Karpas-422 (cell line): ENCODE results near the gene UCP1. TPM values are rescaled to one million over a fixed set of nuclear protein-coding genes. Genes with fewer than 3 reads are reported as not detected.
"Not testable (repeated sequence)": the region's sequence is repeated elsewhere in the genome, so short reads cannot be mapped to it uniquely, and the experiment has no call there.

Experiments used
- DNase-seq: peaks from one replicate; pipeline ENCODE4 v3.0.0-alpha.2; 2015
- H2AFZ ChIP-seq: fragments of 200-600 bp; sonication (generic); 2 replicates; pipeline ENCODE4 v1.6.1; 2014; ENCODE audit warnings: antibody characterized with exemption, low read length, mixed read lengths
- H3K27ac ChIP-seq: fragments of 200-600 bp; sonication (generic); 2 replicates; pipeline ENCODE4 v1.5.1; 2014; ENCODE audit warnings: mild to moderate bottlenecking, low read length, moderate library complexity
- H3K27me3 ChIP-seq: fragments of 200-600 bp; sonication (generic); 2 replicates; pipeline ENCODE4 v1.6.1; 2014; ENCODE audit warnings: low read length, mixed read lengths
- H3K36me3 ChIP-seq: fragments of 200-600 bp; sonication (generic); 2 replicates; pipeline ENCODE4 v1.6.1; 2014; ENCODE audit warnings: low read length, mixed read lengths; ENCODE audit not compliant: insufficient read depth
- H3K4me1 ChIP-seq: fragments of 200-600 bp; sonication (generic); 2 replicates; pipeline ENCODE4 v1.6.1; 2014; ENCODE audit warnings: mild to moderate bottlenecking, low read length, mixed read lengths
- H3K4me2 ChIP-seq: fragments of 200-600 bp; sonication (generic); 2 replicates; pipeline ENCODE4 v1.6.1; 2014; ENCODE audit warnings: low read length, low read depth, mild to moderate bottlenecking; ENCODE audit not compliant: poor library complexity, severe bottlenecking
- H3K4me3 ChIP-seq: fragments of 200-600 bp; sonication (generic); 2 replicates; pipeline ENCODE4 v1.5.1; 2014; ENCODE audit warnings: mild to moderate bottlenecking, antibody characterized with exemption, low read length, mixed read lengths
- H3K79me2 ChIP-seq: fragments of 200-600 bp; sonication (generic); 2 replicates; pipeline ENCODE4 v1.6.1; 2014; ENCODE audit warnings: mild to moderate bottlenecking, low read length, mixed read lengths
- H3K9ac ChIP-seq: fragments of 200-600 bp; sonication (generic); 2 replicates; pipeline ENCODE4 v1.6.0; 2014; ENCODE audit warnings: low read length
- H3K9me2 ChIP-seq: fragments of 200-600 bp; sonication (generic), shearing (Covaris generic); replicated peaks from 2 replicates; pipeline ENCODE4 v1.6.0; 2014; ENCODE audit warnings: mild to moderate bottlenecking, low read length, moderate library complexity; ENCODE audit not compliant: insufficient read depth
- H3K9me3 ChIP-seq: fragments of 300-700, 200-600 bp; sonication (generic); 2 replicates; pipeline ENCODE4 v1.6.1; 2014; ENCODE audit warnings: low read length, mixed read lengths
- H4K20me1 ChIP-seq: fragments of 200-600 bp; sonication (generic); 2 replicates; pipeline ENCODE4 v1.6.1; 2014; ENCODE audit warnings: mild to moderate bottlenecking, antibody characterized with exemption, low read length, low read depth; ENCODE audit not compliant: insufficient read depth
- small RNA-seq: library from RNA; depleted of rRNA; stranded (forward); fragments of <200 nt; gene quantifications from one replicate; pipeline ENCODE3, GENCODE V24; 2014
- total RNA-seq: library from RNA; depleted of rRNA; stranded (reverse); fragments of >200 nt; shearing (Covaris generic); gene quantifications from 2 replicates; pipeline ENCODE4 v1.2.3, GENCODE V29; 2014; ENCODE audit warnings: low replicate concordance; rRNA removed

Gene UCP1
- total RNA-seq, 1 experiment from 2014 or later = not detected

- Histone ChIP-seq H3K9me3 (no peaks in the 10 kb centered on the region), H3K27ac (no peak overlapping the region), H3K9me2 (0 out of 2 replicates have a peak, but pooled peaks cover 5% of the 10 kb centered on the region)
These were observed 45.3 kb downstream of the UCP1 start for GRCh38 chr4:140523370-140523856.

GRCh38 chr4:140515423-140515822 lies 53.3 kb downstream of the UCP1 start:
- H3K36me3 ChIP-seq = no peaks in the 10 kb centered on the region

More at GRCh38 chr4:140523370-140523856, 45.3 kb downstream of the UCP1 start:
- Histone ChIP-seq H3K4me2 (peak overlapping the region; percentile 64), H4K20me1 (no peaks in the 10 kb centered on the region), H3K4me1 (peaks cover 18% of the 10 kb centered on the region), H3K27me3 (no peaks in the 10 kb centered on the region), H3K36me3 (peaks cover 20% of the 10 kb centered on the region), H3K4me3 (peak overlapping the region; percentile 43), H3K9ac (0 out of 2 replicates have a peak overlapping the region, but pooled peaks have one; percentile 23), H2AFZ (peak overlapping the region; percentile 86), H3K79me2 (peaks cover 32% of the 10 kb centered on the region)
- no peak for DNase-seq

GRCh38 chr4:140513765-140514164 lies 55.0 kb downstream of the UCP1 start:
- not testable (repeated sequence) for H3K9me2 ChIP-seq, H3K4me2 ChIP-seq, H4K20me1 ChIP-seq, DNase-seq, H3K27ac ChIP-seq, H3K27me3 ChIP-seq, H3K4me1 ChIP-seq, H3K9me3 ChIP-seq, H3K4me3 ChIP-seq, H3K36me3 ChIP-seq, H2AFZ ChIP-seq, H3K9ac ChIP-seq, H3K79me2 ChIP-seq

More at GRCh38 chr4:140515423-140515822, 53.3 kb downstream of the UCP1 start:
- H4K20me1 ChIP-seq = no peaks in the 10 kb centered on the region
- no peaks in the 10 kb centered on the region for H3K79me2 ChIP-seq
- no peaks in the 10 kb centered on the region for H3K4me1 ChIP-seq
- H2AFZ ChIP-seq = no peak overlapping the region
- no peaks in the 10 kb centered on the region for H3K9me2 ChIP-seq
- no peak overlapping the region for H3K27ac ChIP-seq
- DNase-seq = no peak
- H3K9ac ChIP-seq = no peak overlapping the region
- no peaks in the 10 kb centered on the region for H3K9me3 ChIP-seq
- H3K4me2 ChIP-seq = no peak overlapping the region
- H3K27me3 ChIP-seq = no peaks in the 10 kb centered on the region
- H3K4me3 ChIP-seq = no peak overlapping the region

Small RNA genes within 50 kb of the gene (small RNA-seq; reads per million reads assigned to genes)
- gene AC108019.1 (not detected), gene RN7SL152P (not detected)

Other genes with a start within 250 kb of the UCP1 start
- 12.2 and 41.8 TPM in 2 replicates for gene SCOC, start 195.3 kb downstream of the UCP1 start, total RNA-seq
- 0.07 TPM in 1 of 2 replicates, not detected in the other for gene CLGN, start 141.3 kb downstream of the UCP1 start, total RNA-seq
- gene MGAT4D, start 70.7 kb downstream of the UCP1 start, total RNA-seq = not detected in 2 replicates
- gene ELMOD2, start 44.8 kb downstream of the UCP1 start, total RNA-seq = 23.0 and 27.8 TPM in 2 replicates
- not detected in 2 replicates for gene TBC1D9, start 187.4 kb upstream of the UCP1 start, total RNA-seq